NCI-H2171 (cell line): Measurements from ENCODE around the gene CLEC20A.

Experiments used
- DNase-seq: peaks from one replicate; lab custom pipeline; 2025; lab: John Stamatoyannopoulos, UW

CLEC20A gene

GRCh38 chr1:178496410-178497135, at the start of gene CLEC20A:
Gene CLEC20A (minus strand): TSS chr1:178496964. CDS start chr1:178496939, 25 bp downstream.
- no peak for DNase-seq

GRCh38 chr1:178544531-178544930, 47.8 kb upstream of the CLEC20A start:
- no peak for DNase-seq

- no peak for DNase-seq
Measured at GRCh38 chr1:178543290-178543607, 46.5 kb upstream of the CLEC20A start.

DNA sequence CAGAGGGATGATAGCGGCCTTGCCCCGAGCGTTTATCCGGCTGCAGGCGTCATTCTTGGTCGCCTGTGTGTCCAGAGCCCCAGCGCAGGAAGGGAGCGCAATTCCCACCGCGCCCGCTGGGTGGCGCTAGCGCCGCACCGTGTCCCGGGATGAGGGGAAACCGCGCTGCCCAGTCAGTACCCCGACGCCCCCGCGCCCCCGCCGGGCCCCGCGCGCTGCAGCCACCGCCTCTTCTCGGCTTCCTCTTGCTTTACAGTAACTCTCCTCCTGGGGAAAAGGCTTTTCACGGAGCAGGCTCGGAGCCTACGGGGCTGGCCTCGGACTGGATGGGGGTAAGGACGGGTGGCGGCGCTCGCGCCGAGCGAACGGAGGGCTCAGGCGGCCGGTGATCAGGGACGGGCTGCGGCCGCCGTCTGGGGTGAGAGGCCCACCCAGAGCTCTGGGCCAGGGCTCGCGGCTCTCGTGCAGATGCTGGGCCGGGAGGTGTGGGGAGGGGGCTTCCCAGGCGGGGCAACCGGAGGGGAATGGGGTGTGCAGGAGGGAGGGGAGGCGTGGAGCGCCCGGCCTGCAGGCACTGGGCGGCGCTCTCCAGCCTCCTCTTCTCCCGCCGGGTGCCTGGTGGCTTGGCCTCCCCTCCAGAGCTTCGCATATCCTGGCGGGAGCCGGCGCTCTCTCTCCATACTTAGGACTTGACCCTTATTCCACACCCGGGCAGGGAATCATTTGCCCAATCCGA, 46.0 kb upstream of the CLEC20A start:
- DNase-seq: peak; percentile 31

GRCh38 chr1:178541829-178542553, 45.2 kb upstream of the CLEC20A start:
- peak; percentile 2 for DNase-seq

DNA sequence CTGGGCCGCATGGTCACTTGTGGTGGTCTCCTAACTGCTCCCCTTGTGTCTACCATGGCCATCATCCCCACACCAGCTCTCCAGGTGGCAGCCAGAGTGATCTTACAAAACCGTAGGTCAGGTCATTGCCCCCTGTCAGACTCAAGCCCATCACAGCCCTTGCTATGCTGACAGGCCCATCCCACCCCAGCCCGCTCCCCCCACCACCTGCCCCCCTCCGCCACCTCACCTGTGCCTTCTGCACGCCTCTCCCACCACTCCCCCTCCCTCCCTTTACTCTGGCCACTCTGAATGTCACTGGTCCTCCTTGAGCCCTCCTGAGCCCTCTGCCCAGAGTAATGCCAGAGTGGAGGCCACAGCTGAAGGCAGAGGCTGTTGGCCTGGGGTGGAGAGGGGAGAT, 44.6 kb upstream of the CLEC20A start:
- DNase-seq: no peak

DNA sequence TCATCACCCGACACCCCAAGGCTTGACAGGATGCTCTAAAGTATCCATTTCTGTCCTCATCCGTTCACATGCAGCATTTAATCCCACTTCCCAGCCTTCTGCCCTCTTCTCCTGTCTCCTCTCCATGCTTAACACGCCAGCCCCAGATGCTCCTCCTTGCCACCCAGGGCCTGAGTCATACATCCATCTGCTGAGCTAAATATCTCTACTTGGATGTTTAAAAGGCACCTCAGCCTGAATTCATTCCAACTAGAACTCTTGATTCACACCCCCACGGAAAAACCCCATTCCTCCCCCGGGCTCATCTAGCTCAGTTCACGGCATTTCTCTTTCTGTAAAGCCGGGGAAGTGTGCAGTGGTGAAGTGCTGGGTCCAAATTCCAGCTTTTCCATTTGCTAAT, 43.9 kb upstream of the CLEC20A start:
- peak; percentile 55 for DNase-seq

GRCh38 chr1:178540204-178540603, 43.4 kb upstream of the CLEC20A start:
- DNase-seq: no peak

- DNase-seq: no peak
Measured at GRCh38 chr1:178539291-178539690, 42.5 kb upstream of the CLEC20A start.

- no peak for DNase-seq
Measured at GRCh38 chr1:178538192-178538916, 41.6 kb upstream of the CLEC20A start.

GRCh38 chr1:178537382-178538090, 40.8 kb upstream of the CLEC20A start:
- no peak for DNase-seq

DNA sequence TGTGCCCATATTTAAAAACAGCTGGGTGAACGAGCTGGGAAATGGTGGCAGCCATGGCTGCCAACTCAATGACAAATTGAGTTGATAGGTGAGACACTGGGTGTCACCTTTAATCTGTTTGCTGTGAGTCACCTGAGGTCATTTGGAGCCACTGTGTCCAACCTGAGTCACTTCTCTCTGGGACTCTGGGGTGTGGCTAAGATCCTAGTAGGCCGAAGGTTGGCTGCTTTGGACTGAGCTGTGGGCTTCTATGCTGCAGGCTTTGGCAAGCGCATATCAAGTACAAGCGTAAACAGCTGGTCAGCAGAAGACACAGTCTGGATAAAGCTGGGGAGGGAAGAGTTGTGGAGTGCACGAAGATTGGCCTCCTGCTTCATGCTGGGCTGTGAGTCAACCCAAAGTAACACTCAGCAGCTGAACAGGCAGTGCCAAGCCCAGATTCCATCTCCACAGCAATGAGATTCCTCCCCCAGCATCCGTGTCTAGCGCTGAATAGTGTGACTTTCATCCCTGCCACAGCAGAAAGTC, 40.1 kb upstream of the CLEC20A start:
- DNase-seq: no peak

DNA sequence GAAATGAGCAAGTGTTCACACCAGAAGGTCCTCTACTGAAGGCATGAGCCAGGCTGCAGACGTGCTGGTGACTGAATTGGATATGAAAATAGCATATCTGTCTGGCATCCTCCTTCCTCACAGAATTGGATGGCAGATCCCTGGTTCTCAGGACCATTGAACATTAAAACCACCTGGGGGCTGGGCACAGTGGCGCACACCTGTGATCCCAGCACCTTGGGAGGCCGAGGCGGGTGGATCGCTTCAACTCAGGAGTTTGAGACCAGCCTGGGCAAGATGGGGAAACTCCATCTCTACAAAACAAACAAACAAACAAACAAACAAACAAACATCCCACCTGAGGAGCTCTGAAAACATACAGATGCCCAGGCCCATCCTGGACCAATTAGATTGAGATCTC, 39.6 kb upstream of the CLEC20A start:
- no peak for DNase-seq

DNA sequence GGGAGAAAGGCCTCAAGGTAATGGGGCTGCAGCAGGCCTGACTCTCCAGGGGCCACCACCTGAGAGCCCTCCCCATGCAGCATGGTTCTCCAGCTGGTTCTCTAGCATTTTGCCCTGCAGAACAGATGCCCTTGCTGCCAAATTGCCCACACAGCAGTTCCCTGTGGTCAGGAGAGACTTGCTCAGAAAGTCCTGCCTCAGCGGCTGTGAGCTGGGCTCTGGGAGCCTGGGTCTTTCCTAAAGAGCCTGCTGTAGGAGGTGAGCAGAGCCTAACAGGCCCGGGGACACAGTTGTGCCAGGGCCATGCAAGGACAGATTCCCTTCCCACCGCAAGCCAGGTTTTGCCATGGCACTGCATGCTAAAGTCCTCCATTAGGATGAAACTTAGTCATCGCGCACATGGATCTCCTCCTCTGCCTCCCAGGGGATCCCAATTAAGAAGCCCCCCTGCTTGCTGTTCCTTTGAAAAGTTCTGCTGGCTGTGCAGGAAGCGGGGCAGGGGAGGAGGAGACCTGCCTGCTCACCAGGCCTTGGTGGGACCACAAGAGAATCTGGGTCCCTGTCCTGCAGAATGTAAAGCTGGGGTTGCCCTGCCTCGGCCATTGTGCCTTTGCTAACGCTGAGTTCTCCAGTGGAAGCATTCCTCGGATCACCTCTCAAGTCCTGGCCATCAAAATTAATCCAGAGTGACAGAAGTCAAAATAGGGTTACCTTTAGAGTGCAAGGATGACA, 37.5 kb upstream of the CLEC20A start:
- no peak for DNase-seq

GRCh38 chr1:178533121-178533946, 36.6 kb upstream of the CLEC20A start:
- no peak for DNase-seq

GRCh38 chr1:178532392-178532791, 35.6 kb upstream of the CLEC20A start:
- peak; percentile 39 for DNase-seq

DNA sequence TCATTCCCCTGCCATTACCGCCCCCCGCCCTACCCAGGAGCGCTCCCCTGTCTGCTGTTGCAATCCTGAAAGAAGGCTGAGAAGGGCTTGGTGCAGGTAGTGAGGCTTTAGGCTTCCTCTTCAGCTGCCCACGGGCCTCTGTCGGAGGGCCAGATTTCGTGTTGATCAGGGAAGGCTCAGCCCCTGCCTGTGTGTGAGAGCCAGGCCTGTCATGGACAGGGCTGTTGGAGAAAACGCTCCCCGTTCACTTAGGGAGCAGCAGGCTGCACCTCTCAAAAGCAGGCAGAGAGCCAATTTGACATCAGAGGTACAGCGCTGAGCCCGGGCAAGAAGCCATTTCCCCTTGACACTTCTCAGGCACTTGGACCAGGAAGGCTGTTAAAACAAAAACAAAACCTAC, 35.1 kb upstream of the CLEC20A start:
- DNase-seq: peak; percentile 29

GRCh38 chr1:178530502-178530901, 33.7 kb upstream of the CLEC20A start:
- DNase-seq: no peak

- DNase-seq: no peak
Measured at GRCh38 chr1:178530037-178530402, 33.3 kb upstream of the CLEC20A start.
